Aortic smooth muscle cell (primary cell): Measurements from ENCODE around the gene KIF19. TPM values are rescaled to one million over a fixed set of nuclear protein-coding genes. Genes with fewer than 3 reads are reported as not detected.

ENCODE experiments used
- total RNA-seq: library from RNA; depleted of rRNA; stranded (reverse); fragments of >200 nt; gene quantifications from 2 replicates; pipeline ENCODE4 v1.2.3, GENCODE V29; 2014

Gene KIF19, protein sequence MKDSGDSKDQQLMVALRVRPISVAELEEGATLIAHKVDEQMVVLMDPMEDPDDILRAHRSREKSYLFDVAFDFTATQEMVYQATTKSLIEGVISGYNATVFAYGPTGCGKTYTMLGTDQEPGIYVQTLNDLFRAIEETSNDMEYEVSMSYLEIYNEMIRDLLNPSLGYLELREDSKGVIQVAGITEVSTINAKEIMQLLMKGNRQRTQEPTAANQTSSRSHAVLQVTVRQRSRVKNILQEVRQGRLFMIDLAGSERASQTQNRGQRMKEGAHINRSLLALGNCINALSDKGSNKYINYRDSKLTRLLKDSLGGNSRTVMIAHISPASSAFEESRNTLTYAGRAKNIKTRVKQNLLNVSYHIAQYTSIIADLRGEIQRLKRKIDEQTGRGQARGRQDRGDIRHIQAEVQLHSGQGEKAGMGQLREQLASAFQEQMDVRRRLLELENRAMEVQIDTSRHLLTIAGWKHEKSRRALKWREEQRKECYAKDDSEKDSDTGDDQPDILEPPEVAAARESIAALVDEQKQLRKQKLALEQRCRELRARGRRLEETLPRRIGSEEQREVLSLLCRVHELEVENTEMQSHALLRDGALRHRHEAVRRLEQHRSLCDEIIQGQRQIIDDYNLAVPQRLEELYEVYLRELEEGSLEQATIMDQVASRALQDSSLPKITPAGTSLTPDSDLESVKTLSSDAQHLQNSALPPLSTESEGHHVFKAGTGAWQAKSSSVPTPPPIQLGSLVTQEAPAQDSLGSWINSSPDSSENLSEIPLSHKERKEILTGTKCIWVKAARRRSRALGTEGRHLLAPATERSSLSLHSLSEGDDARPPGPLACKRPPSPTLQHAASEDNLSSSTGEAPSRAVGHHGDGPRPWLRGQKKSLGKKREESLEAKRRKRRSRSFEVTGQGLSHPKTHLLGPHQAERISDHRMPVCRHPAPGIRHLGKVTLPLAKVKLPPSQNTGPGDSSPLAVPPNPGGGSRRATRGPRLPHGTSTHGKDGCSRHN
- 0.44 and 1.2 TPM in 2 replicates for total RNA-seq

DNA sequence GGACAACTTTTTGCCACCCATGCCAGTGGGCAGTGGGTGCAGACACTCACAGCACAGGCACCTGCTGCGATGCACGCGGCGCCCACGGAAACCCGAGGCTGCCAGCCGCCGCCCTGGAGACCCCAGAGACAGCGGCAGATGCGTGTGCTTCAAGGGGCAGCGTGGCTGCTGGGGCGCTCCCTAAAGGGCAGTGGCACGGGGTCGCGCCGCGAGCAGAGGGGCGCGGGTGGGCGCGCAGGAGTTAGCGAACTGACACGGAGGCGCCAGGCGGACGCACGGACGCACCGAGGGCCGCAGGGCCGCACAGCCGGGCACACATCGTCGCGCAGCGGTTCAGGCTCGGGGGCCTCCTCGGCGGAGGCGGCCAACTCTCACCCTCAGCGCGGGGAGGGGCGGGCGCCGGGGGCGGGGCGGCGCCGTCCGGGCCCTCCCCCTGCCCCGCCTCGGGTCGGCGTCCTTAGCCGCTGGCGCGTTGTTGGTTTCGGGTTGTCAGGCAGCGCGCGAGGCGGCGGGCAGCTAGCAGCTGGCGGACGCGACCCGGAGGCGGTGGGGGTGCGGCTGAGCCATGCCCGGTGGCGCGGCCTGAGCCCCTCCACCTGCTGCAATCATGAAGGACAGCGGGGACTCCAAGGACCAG lies at the start of gene KIF19:
Gene KIF19 (plus strand): TSS at position 484 of the 637 bp plus-strand sequence. CDS start 124 bp downstream, at position 608.

DNA sequence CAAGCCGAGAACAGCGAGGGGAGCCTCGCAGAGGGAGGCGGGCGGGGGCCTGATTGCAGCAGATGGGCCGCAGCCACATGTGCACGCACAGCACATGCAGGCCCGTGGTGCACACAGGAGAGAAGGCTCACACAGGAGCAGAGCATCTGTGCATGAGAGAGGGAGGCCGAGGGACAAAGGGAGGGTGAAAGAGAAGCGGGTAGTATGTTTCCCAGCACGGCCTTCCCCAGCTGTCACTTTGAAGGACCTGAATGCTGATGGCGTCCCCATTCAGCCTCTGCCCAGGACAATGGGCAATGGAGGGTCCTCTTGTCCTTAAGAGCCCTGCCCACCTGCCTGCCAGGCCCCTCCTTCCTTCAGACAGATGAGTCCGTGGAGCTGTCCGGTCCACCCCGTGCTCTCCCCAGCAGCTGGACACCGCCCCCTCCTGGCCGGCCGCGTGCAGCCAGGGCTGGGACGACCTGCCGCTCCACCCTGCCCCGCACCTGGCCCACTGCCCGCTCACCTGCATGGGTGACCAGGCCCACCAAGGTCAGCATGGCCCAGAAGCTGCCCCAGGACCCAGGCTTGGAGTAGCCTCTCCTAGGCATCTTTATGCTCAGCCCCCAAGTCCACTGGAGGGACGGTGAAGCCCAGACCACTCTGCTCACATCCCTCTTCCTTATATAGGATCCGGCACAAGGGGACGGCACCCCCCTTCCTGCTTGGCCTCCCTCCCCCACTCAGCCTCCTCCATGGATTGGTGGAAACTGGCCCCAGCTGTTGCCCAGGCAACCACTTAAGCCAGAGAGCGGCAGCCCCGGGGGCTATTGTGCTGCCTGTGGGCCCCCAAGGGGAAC lies 35.4 kb downstream of the KIF19 start, which contains the start of gene BTBD17:
Gene BTBD17 (minus strand): TSS at position 639 of the 839 bp plus-strand sequence. CDS start 49 bp downstream, at position 590.

GRCh38 chr17:74367206-74367605 lies 41.2 kb downstream of the KIF19 start, which contains the start of gene GPR142:
GPR142 (plus strand) TSS chr17:74367506; CDS start chr17:74369541, 2,035 bp downstream.

Other genes starting within 250 kb of the KIF19 start
- gene RPL38, start 122.5 kb upstream of the KIF19 start, total RNA-seq = 2,977 and 3,182 TPM in 2 replicates
- gene TTYH2, start 112.7 kb upstream of the KIF19 start, total RNA-seq = 0.93 and 1.7 TPM in 2 replicates
- gene DNAI2, start 52.0 kb upstream of the KIF19 start, total RNA-seq = not detected in 2 replicates
- gene BTBD17, start 35.6 kb downstream of the KIF19 start, total RNA-seq = not detected in 2 replicates
- not detected in 2 replicates for gene GPR142, start 41.3 kb downstream of the KIF19 start, total RNA-seq
- 24.6 and 24.9 TPM in 2 replicates for gene GPRC5C, start 105.9 kb downstream of the KIF19 start, total RNA-seq
- not detected in 2 replicates for gene CD300A, start 140.4 kb downstream of the KIF19 start, total RNA-seq
- gene CD300LB, start 205.2 kb downstream of the KIF19 start, total RNA-seq = not detected in 2 replicates
- gene CD300C, start 219.9 kb downstream of the KIF19 start, total RNA-seq = 0.13 TPM in 1 of 2 replicates, not detected in the other
- gene CD300H, start 241.3 kb downstream of the KIF19 start, total RNA-seq = not detected in 2 replicates